A172 (cell line): ENCODE results near the gene RABEP1. TPM values are rescaled to one million over a fixed set of nuclear protein-coding genes. Genes with fewer than 3 reads are reported as not detected.
"Not testable (repeated sequence)": the region's sequence is repeated elsewhere in the genome, so short reads cannot be mapped to it uniquely, and the experiment has no call there.

ENCODE experiments used
- DNase-seq: peaks from one replicate; pipeline ENCODE4 v3.0.0-alpha.2; 2015; ENCODE audit warnings: low spot score
- total RNA-seq: library from RNA; depleted of rRNA; stranded (reverse); fragments of >200 nt; shearing (Covaris generic); gene quantifications from 2 replicates; pipeline ENCODE4 v1.2.3, GENCODE V29; 2014; rRNA removed

Gene RABEP1
- total RNA-seq = 54.0 and 60.9 TPM in 2 replicates

- peak; percentile 65 for DNase-seq
Measured at GRCh38 chr17:5281814-5282641, at the start of gene RABEP1. Gene RABEP1 (plus strand): TSS chr17:5282284. CDS start chr17:5282487, 203 bp downstream.

- not testable (repeated sequence) for DNase-seq
Measured at GRCh38 chr17:5233492-5233891, 48.6 kb upstream of the RABEP1 start.

GRCh38 chr17:5234645-5235576 is 47.2 kb upstream of the RABEP1 start, which contains the start of gene SCIMP:
Gene SCIMP (minus strand): TSS chr17:5234860. CDS start chr17:5234755, 105 bp downstream.
- DNase-seq = no peak

DNA sequence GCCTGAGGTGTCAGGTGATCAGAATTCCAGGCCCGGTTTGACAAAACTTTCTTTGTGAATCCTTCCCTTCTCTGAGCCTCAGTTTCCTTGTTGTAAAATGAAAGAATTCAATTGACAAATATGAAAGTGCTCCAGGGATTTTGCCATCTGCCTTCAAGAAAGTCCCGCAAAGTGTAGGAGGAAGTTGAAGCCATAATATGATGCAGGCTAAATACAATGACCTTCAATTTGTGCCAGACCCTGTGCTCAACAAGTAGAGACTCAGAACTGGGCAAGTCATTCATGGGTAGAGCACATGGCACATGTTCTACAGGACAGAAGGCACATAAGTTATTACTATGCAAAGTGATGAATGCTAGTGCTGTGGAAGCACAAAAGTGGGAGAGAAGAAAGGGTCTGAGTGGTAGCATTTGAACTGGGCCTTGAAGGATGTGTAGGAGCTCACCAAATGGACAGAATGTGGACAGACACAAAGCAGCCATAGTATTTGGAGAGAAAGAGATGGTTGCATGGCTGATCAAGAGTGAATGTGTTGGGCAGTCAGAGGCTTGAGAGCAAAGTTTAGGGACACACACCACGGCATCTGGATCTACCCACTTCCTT is 45.0 kb upstream of the RABEP1 start:
- no peak for DNase-seq

DNA sequence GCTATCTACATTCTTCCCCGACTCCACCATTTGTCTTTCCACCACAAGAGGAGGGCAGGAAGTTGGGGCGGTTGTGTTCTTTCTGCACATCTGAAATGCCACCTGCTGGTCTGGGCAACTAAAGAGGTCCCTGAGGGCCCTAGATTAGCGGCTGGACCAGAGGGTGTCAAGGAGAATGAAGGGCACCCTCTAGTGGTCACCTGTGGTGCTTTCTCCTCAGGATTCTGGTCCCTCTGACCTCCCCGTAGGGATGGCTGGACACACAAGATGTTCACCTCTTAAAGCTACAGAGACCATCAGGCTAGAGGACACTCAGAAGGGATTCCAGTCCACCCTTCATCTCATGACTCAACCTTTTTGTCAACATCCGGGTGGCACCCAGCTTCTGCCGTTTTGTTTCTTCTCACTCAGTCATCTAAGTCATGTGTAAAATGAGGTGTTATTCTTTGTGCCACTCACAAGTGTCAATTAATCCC is 44.5 kb upstream of the RABEP1 start:
- DNase-seq = peak; percentile 82

GRCh38 chr17:5238333-5238732 is 43.8 kb upstream of the RABEP1 start:
- DNase-seq = no peak

GRCh38 chr17:5239769-5240168 is 42.3 kb upstream of the RABEP1 start:
- not testable (repeated sequence) for DNase-seq

GRCh38 chr17:5241861-5242671 is 40.0 kb upstream of the RABEP1 start:
- no peak for DNase-seq

GRCh38 chr17:5247621-5248020 is 34.5 kb upstream of the RABEP1 start:
- DNase-seq = no peak

- no peak for DNase-seq
Measured at GRCh38 chr17:5248821-5249479, 33.1 kb upstream of the RABEP1 start.

DNA sequence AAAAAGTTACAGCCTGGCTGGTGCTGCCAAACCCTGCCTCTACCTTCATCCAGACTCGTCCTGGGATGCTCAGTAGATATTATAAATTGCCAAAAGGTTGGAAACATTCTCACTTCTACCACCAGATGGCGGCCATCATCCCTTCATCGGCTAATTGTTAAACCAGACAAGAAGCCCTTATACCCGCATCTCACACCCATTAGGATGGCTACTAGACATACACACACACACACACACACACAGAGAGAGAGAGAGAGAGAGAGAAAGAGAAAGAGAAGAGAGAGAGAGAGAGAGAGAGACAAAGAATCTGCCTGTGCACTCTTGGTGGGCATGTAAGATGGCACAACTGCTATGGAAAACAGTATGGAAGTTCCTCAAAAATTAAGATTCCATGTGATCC is 32.5 kb upstream of the RABEP1 start:
- DNase-seq = peak; percentile 80

DNA sequence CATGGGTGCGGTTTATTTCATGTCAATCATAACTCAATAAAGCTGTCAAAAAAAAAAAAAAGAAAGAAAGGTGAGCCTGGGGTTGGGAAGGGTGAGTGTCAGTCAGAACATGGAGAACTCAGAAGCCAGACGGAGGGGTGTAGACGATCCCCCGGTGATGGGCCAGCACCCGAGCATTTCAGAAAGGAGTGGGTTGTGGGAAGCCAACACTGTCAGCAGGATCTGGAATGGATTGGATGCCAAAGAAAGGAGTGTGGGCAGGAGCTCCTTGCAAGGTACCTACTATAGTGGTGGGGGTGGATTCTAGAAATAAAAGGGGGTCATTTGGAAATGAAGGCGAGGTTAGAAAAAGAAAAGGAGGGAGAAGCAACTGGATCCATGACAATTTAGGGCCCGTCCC is 27.7 kb upstream of the RABEP1 start:
- DNase-seq = no peak

GRCh38 chr17:5254903-5255521 is 27.1 kb upstream of the RABEP1 start:
- no peak for DNase-seq

GRCh38 chr17:5257124-5257523 is 25.0 kb upstream of the RABEP1 start:
- no peak for DNase-seq

GRCh38 chr17:5260542-5260941 is 21.5 kb upstream of the RABEP1 start:
- no peak for DNase-seq

DNA sequence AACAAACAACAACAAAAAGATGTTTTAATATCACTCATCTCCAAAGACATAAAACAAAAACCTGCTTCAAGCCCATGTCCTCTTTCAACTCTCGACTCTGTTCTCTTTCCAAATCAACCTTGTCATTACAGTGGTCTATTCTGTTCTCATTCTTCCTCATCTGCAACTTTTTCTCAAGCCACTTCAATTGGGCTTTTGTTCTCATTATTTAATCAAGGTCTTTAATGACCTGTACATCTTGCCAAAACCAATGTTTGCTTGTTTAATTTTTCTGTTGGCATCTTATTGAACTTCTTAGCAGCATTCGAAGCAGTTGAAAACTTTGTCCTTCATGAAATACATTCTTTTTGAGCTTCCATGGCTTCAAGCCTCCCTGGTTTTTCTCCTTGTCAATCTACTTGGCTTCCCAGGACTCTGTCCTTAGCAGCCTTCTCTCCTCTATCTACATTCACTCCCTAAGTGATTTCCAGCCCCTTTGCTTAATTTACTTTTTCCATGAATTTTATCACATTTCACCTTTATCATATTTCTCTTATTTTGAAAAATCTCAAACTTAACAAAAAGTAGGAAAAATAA is 19.6 kb upstream of the RABEP1 start:
- DNase-seq = no peak

DNA sequence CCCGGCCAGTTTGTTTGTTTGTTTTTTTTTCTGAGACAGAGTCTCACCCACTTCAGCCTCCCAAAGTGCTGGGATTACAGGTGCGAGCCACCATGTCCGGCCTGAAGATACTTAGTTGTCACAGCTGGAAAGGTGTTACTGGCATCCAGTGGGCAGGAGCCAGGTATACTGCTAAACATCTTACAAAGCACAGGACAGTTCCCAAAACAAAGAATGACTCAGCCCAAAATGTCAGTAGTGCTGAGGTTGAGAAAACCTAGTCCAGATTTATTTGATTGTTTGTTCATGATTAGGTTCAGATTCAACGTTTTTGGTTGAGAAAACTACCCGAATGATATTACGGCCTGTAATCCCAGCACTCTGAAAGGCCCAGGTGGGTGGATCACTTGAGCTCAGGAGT is 18.6 kb upstream of the RABEP1 start:
- no peak for DNase-seq

GRCh38 chr17:5264893-5265292 is 17.2 kb upstream of the RABEP1 start:
- no peak for DNase-seq

- DNase-seq = no peak
Measured at GRCh38 chr17:5269241-5269960, 12.7 kb upstream of the RABEP1 start.
